HL-60/S4 (cell line): Measurements from ENCODE around the gene SOX15.

ENCODE experiments used
- in situ Hi-C: fragments of 300-500 bp; cut with MboI; formaldehyde crosslinking; loops from 2 replicates; pipeline ENCODE4 v1.14.3; 2022; ENCODE audit warnings: low sequenced_read_pairs

The SOX15 gene

DNA sequence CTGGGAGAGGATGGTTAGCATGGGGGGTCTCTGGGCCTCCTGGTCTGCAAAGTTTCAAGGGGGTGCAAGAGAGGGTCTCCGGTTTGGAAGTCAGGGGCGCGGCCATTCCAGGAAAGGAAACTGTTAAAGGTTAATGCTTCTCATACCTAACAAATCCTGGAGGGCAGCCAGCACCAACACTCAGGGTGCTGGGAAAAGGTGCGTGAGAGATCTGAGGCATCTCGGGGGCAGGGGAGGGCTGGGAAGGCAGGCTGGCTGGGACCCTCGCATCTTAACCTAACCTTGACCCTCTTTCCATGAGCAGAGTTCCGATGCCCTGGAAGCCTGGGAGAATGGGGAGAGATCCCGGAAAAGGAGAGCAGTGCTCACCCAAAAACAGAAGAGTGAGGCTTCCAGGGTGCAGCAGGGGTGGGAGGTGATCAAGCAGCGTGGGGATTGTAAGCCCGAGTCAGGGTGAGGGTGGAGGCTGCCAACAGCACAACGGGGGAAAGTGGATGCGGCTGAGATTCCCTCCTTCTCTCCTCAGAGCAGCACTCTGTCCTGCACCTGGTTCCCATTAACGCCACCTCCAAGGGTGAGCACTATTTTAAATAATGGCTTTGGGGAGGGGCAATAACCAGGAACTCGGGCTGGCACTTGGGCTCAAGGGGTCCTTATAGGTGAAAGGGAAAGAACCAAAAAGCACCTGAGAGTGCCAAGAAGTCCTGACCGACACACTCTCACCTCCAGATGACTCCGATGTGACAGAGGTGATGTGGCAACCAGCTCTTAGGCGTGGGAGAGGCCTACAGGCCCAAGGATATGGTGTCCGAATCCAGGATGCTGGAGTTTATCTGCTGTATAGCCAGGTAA is 30.3 kb downstream of the SOX15 start:
- in situ Hi-C loops = no loop called here

DNA sequence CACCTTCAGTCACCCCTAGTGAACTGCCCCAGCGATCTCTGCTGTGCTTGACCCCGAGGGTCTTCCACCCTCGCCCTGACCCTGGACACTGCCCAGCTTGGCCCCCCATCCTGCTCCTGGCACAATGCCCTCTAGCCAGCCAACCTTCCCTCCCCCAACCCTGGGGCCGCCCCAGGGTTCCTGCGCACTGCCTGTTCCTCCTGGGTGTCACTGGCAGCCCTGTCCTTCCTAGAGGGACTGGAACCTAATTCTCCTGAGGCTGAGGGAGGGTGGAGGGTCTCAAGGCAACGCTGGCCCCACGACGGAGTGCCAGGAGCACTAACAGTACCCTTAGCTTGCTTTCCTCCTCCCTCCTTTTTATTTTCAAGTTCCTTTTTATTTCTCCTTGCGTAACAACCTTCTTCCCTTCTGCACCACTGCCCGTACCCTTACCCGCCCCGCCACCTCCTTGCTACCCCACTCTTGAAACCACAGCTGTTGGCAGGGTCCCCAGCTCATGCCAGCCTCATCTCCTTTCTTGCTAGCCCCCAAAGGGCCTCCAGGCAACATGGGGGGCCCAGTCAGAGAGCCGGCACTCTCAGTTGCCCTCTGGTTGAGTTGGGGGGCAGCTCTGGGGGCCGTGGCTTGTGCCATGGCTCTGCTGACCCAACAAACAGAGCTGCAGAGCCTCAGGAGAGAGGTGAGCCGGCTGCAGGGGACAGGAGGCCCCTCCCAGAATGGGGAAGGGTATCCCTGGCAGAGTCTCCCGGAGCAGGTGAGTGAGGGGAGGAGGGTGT is 31.2 kb downstream of the SOX15 start, which contains the start of gene TNFSF13:
Gene TNFSF13 (plus strand): TSS at position 207 of the 776 bp plus-strand sequence. CDS start 290 bp downstream, at position 497.
- in situ Hi-C loops = no loop called here

DNA sequence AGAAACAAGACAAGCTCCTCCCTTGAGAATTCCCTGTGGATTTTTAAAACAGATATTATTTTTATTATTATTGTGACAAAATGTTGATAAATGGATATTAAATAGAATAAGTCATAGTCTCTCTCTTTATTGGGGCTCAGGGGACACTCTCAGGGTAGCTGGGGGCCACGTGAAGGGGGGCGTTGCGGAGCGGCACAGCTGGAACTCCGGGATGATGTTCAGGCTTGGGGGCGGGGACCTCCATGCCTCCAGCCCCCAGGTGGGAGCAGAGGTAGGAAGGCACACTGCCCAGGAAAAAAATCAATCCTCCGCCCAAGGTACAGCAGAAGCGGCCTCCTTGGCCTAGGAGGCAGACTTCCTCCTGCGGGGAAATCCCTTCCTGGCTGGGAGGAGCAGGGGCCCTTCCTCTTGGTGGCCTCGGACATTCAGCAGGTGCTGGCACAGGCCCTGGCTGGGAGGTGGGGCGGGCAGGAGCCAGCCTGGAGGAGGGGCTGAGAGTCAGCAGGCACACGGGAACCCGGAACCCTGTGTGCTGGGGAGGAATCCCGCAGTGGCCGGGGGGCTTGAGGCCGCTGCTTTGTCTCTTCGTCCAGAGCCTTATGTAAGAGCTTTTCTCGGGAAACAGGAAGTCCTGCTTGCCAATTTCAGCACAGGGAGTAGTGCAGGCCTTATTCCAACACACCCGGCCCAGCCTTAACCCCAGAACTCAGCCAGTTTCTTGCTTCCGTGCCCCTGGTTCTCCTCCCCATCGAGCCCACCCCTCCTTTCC is 31.9 kb downstream of the SOX15 start:
- in situ Hi-C loops = no loop called here

- in situ Hi-C loops = no loop called here
Observed at GRCh38 chr17:7557147-7557764, 32.6 kb downstream of the SOX15 start.

- in situ Hi-C loops = no loop called here
Observed at GRCh38 chr17:7556627-7557026, 33.3 kb downstream of the SOX15 start.

DNA sequence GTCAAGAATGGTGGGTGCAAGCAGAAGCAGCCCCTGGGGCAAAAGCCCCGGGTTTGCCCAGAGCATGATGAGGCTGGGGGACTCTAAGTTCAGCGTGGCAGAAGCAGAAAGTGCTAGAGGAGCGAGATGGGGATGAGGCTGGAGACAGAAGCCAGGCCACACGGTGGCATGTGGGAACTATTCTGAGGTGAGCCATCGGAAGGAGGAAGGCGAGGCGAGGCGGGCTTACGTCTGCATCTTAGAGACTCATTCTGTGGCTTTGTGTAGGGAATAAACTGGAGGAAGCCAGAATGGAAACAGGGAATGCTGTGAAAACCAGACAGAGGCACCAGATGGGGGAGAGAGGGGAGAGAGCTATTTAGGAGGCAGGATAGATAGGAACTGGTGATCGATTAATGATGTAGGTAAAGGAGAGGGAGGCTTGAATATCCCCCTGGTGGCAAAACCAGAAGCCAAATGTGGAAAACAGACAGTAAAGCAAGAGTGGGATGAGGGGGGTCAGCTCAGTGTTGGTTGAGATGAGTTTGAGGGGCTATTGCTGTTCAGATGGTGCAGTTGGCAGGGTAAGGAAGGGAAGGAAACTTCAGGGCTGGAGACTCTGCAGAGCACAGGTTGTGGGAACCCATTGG is 34.5 kb downstream of the SOX15 start:
- in situ Hi-C loops = no loop called here

GRCh38 chr17:7553356-7553755 is 36.5 kb downstream of the SOX15 start:
- in situ Hi-C loops = no loop called here

GRCh38 chr17:7552621-7553051 is 37.3 kb downstream of the SOX15 start:
- in situ Hi-C loops = no loop called here

GRCh38 chr17:7551396-7551795 is 38.5 kb downstream of the SOX15 start:
- in situ Hi-C loops = no loop called here

GRCh38 chr17:7550344-7550743 is 39.5 kb downstream of the SOX15 start:
- in situ Hi-C loops = no loop called here

DNA sequence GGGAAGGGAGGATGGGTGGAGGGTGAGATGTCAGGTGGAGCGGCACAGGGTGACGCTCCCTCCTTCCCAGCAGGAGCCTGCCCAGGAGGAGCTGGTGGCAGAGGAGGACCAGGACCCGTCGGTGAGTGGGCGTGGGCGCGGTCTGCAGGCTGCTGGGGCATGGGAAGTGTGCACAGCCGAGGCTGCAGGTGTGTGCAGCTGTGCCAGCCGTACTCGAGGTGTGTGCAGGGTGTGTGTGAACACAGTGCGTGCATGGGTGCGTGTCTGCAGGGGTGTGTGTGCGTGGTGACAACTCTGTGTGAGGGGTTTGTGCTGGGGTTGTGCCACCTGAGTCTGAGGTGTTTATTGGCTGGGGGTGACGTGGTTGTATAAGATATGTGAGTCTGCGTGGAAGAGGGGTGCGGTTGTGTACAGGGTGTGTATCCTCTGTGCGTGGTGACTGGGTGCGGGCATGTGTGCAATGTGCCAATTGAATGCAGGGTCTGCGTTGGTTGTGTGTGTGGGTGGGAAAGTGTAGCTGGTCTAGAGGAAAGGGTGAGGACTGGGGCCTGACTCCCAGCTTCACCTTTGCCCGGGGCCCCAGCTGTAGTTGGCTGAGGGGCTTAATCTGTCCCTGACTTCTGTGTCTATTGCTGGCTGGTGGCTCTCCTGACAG is 40.4 kb downstream of the SOX15 start:
- in situ Hi-C loops = no loop called here

DNA sequence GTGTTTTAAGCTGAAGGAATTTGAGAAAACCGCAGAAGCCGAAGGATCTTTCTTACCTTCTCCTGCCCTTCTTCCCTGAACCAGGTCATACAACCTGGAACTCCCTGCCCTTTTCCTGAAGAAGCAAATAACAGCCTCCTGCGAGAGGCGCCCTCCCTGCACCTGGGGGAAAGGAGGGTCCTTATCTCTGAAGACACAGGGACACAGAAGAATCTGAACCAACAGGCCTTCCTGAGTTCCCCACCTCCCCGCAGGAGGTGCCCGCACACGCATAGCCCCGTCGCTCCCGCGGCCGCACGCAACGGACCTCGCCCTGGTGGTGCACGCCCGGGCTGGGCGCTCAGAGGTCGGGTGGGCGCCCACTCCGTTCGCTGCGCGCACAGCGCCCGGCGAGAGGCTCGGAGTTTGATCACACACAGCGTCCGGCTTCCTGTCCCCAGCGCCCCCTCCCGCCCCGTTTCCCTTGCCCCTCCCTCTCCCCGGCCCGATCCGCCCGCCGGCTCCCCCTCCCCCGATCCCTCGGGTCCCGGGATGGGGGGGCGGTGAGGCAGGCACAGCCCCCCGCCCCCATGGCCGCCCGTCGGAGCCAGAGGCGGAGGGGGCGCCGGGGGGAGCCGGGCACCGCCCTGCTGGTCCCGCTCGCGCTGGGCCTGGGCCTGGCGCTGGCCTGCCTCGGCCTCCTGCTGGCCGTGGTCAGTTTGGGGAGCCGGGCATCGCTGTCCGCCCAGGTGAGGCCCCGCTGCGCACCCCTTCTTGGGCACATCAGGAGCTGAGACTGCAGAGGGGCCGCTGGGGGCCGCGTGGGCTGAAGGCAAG is 41.1 kb downstream of the SOX15 start, which contains the start of gene TNFSF12:
Gene TNFSF12 (plus strand): TSS at position 474 of the 816 bp plus-strand sequence. CDS start 96 bp downstream, at position 570.
- in situ Hi-C loops = no loop called here

- in situ Hi-C loops = no loop called here
Observed at GRCh38 chr17:7544911-7545310, 45.0 kb downstream of the SOX15 start.

DNA sequence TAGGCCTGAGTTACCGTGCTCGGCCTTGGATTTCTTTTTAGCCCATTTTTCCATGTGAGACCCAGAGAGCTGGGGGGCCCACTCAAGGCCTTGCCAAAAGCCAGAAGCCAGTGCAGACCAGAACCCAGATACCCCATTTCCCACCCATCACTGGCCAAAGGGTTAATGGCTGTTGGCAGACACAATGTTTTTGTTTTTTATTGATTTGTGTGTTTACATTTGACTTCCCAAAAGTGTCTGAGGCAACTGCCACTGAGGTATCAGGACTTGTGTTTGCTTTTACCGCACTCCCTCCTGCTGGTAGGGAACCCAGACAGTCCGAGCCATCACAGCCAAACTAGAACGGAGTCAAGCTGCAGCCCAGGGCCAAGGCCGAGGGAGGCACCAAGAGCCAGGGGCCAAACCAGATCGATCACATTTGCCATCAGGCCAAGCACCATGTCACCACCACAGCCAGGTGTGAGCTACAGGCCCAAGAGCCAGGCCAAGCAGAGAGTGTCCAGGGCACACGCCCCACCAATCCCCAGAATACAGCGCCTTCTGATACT is 48.7 kb downstream of the SOX15 start:
- in situ Hi-C loops = no loop called here

DNA sequence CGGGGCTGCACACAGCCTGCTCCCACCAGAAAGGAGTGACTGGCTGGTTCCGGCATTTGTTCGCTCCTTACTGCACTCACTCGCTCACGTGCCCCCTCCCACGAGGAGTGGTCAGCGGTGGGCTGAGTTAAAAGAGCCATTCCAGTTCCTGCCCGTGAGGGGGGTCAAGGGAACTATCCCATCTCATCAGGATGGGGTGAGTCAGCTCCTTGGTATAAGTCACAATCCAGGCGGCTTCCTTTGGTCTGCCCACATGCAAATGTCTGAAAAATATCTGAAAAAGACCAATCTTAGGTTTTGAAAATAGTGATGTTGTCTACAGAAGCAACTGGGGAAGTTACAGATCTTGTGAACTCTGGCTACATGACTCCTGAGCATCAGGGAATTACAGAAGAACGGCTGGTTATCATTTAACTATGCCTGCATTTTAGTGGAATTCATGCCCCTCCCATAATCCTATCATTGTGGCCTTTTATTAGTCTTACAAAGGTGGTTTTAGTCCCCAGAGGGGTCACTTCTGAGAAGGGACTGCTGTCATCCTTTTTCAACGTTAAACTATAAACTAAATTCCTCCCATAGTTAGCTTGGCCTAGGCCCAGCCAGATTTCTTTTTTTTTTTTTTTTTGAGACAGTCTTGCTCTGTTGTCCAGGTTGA is 50.9 kb downstream of the SOX15 start:
- in situ Hi-C loops = no loop called here
